Coronary artery (tissue), 2 donors: ENCODE measurements around the gene CHIC2.

Source experiments
- DNase-seq: peaks from one replicate; pipeline ENCODE4 v3.0.0-alpha.2; 2017; ENCODE audit warnings: low spot score
- H3K27ac ChIP-seq, 2 donors: fragments of 200-600 bp; sonication (generic); one replicate each; pipeline ENCODE4 v1.5.1; 2016 to 2019
- H3K4me3 ChIP-seq: fragments of 200-600 bp; sonication (generic); 2 replicates; pipeline ENCODE4 v1.5.1; 2016; ENCODE audit warnings: mild to moderate bottlenecking, moderate library complexity
- TF ChIP-seq, protein P1 (sequence below): fragments of 200-600 bp; sonication (generic); IDR thresholded peaks from one replicate; pipeline ENCODE4 v1.5.1; 2019; ENCODE audit warnings: antibody characterized with exemption

CHIC2 gene

GRCh38 chr4:54091637-54092404 lies 27.4 kb upstream of the CHIC2 start:
- H3K4me3 ChIP-seq = peak overlapping the region; percentile 76
- DNase-seq = no peak
- TF ChIP-seq, protein P1, sequence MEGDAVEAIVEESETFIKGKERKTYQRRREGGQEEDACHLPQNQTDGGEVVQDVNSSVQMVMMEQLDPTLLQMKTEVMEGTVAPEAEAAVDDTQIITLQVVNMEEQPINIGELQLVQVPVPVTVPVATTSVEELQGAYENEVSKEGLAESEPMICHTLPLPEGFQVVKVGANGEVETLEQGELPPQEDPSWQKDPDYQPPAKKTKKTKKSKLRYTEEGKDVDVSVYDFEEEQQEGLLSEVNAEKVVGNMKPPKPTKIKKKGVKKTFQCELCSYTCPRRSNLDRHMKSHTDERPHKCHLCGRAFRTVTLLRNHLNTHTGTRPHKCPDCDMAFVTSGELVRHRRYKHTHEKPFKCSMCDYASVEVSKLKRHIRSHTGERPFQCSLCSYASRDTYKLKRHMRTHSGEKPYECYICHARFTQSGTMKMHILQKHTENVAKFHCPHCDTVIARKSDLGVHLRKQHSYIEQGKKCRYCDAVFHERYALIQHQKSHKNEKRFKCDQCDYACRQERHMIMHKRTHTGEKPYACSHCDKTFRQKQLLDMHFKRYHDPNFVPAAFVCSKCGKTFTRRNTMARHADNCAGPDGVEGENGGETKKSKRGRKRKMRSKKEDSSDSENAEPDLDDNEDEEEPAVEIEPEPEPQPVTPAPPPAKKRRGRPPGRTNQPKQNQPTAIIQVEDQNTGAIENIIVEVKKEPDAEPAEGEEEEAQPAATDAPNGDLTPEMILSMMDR = no peak
- peak overlapping the region in 1 of 2 donors; percentile 54 for H3K27ac ChIP-seq

GRCh38 chr4:54090804-54091623 lies 26.6 kb upstream of the CHIC2 start:
- TF ChIP-seq, protein P1 = no peak
- H3K4me3 ChIP-seq = peak overlapping the region; percentile 76
- no peak for DNase-seq
- peak overlapping the region in 1 of 2 donors; percentile 44 for H3K27ac ChIP-seq

DNA sequence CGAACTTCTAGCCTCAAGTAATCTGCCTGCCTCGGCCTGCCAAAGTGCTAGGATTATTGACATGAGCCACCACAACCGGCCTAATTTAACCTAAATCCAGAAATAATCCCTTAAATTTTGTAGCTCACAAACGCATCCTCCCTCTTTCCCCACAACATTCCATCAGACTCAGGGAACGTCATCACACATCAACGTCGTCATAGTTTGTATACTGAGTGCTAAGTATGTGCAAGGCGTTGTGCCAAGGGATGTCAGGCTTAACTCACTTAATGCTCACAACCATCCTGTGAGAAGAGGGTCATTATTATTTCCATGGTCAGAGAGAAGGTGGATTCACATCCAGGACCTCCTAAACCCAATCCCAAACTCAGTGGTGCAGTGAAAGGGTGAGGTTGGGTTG lies 26.0 kb upstream of the CHIC2 start:
- no peak overlapping the region for H3K4me3 ChIP-seq
- no peak overlapping the region for H3K27ac ChIP-seq
- DNase-seq = no peak
- TF ChIP-seq, protein P1 = no peak

GRCh38 chr4:54089875-54090274 lies 25.5 kb upstream of the CHIC2 start:
- TF ChIP-seq, protein P1 = no peak
- no peak for DNase-seq
- no peak overlapping the region for H3K4me3 ChIP-seq
- H3K27ac ChIP-seq = no peak overlapping the region

- DNase-seq = no peak
- Histone ChIP-seq H3K4me3 (no peak overlapping the region), H3K27ac (no peak overlapping the region)
- TF ChIP-seq, protein P1 = no peak
Observed at GRCh38 chr4:54085284-54085683, 20.9 kb upstream of the CHIC2 start.

- DNase-seq = peak; percentile 72
- TF ChIP-seq, protein P1 = no peak
- peak overlapping the region in 1 of 2 donors; percentile 24 for H3K27ac ChIP-seq
- H3K4me3 ChIP-seq = no peak overlapping the region
Observed at GRCh38 chr4:54082168-54082567, 17.8 kb upstream of the CHIC2 start.
